Mucosa of rectum (tissue), 2 donors: ENCODE results near the gene XRCC5.
"Not testable (repeated sequence)": the region's sequence is repeated elsewhere in the genome, so short reads cannot be mapped to it uniquely, and the experiment has no call there.

Experiments used
- H3K27ac ChIP-seq, 2 donors: one replicate each; pipeline ENCODE4 v1.7.0; 2013; ENCODE audit warnings: inconsistent platforms in 2 of 2, low read depth in 2 of 2, low read length in 2 of 2
- H3K27me3 ChIP-seq, 2 donors: one replicate each; pipeline ENCODE4 v1.7.0; 2013; ENCODE audit warnings: low read length in 2 of 2; ENCODE audit not compliant: control insufficient read depth in 2 of 2, insufficient read depth in 2 of 2
- H3K36me3 ChIP-seq, 2 donors: one replicate each; pipeline ENCODE4 v1.7.0; 2013; ENCODE audit warnings: low read length in 2 of 2; ENCODE audit not compliant: control insufficient read depth in 2 of 2, insufficient read depth in 2 of 2
- H3K4me1 ChIP-seq, 2 donors: one replicate each; pipeline ENCODE4 v1.7.0; 2013; ENCODE audit warnings: low read length in 2 of 2, mild to moderate bottlenecking in 1 of 2; ENCODE audit not compliant: control insufficient read depth in 2 of 2, insufficient read depth in 2 of 2
- H3K4me3 ChIP-seq, 2 donors: one replicate each; pipeline ENCODE4 v1.7.0; 2013; ENCODE audit warnings: low read length in 2 of 2
- H3K9ac ChIP-seq, 2 donors: one replicate each; pipeline ENCODE4 v1.7.0; 2013; ENCODE audit warnings: low read length in 2 of 2, low read depth in 1 of 2, mild to moderate bottlenecking in 1 of 2
- H3K9me3 ChIP-seq, 2 donors: one replicate each; pipeline ENCODE4 v1.7.0; 2013; ENCODE audit warnings: low read length in 2 of 2; ENCODE audit not compliant: control insufficient read depth in 2 of 2
- donor health status: healthy.
- donor health status: Normal muscosa, but diverticular disease.

The XRCC5 gene

DNA sequence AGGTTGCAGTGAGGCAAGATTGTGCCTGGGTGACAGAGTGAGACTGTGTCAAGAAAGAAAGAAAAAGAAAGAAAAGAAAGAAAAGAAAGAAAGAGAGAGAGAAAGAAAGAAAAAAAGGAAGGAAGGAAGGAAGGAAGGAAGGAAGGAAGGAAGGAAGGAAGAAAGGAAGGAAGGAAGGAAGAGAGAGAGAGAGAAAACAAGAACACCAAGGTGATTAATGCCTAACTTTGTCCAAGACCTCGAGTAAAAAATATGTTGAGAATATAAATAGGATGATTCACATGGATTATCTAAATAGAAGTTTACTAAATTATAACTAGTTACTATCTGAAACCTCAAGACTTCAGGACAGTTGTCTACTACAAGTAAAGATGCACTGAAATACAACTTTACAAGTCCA lies 34.8 kb upstream of the XRCC5 start:
- H3K4me3 ChIP-seq = no peak overlapping the region
- H3K9ac ChIP-seq = no peak overlapping the region
- H3K36me3 ChIP-seq = peaks cover 0 to 3% of the 10 kb centered on the region in 2 donors
- no peaks in the 10 kb centered on the region for H3K27me3 ChIP-seq
- peaks cover 0 to 4% of the 10 kb centered on the region in 2 donors for H3K4me1 ChIP-seq
- no peak overlapping the region for H3K27ac ChIP-seq
- no peaks in the 10 kb centered on the region for H3K9me3 ChIP-seq

DNA sequence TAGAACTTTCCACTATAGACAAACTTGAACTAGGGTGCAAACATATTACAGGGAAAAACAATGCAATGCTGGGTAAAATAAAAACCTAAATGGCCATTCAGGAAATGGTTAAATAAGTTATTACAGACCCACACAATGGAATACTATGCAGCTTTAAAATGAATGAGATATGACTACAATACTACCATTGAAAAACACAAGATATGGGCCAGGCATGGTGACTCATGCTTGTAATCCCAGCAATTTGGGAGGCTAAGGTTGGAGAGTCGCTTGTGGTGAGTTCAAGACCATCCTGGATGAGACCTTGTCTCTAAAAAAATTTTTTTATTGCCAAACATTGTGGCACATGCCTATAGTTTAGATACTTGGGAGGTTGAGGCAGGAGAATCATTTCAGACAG lies 34.4 kb upstream of the XRCC5 start:
- H3K36me3 ChIP-seq = peaks cover 0 to 3% of the 10 kb centered on the region in 2 donors
- no peak overlapping the region for H3K9ac ChIP-seq
- no peak overlapping the region for H3K4me3 ChIP-seq
- H3K27me3 ChIP-seq = no peaks in the 10 kb centered on the region
- H3K4me1 ChIP-seq = peaks cover 0 to 4% of the 10 kb centered on the region in 2 donors
- no peak overlapping the region for H3K27ac ChIP-seq
- H3K9me3 ChIP-seq = no peaks in the 10 kb centered on the region

DNA sequence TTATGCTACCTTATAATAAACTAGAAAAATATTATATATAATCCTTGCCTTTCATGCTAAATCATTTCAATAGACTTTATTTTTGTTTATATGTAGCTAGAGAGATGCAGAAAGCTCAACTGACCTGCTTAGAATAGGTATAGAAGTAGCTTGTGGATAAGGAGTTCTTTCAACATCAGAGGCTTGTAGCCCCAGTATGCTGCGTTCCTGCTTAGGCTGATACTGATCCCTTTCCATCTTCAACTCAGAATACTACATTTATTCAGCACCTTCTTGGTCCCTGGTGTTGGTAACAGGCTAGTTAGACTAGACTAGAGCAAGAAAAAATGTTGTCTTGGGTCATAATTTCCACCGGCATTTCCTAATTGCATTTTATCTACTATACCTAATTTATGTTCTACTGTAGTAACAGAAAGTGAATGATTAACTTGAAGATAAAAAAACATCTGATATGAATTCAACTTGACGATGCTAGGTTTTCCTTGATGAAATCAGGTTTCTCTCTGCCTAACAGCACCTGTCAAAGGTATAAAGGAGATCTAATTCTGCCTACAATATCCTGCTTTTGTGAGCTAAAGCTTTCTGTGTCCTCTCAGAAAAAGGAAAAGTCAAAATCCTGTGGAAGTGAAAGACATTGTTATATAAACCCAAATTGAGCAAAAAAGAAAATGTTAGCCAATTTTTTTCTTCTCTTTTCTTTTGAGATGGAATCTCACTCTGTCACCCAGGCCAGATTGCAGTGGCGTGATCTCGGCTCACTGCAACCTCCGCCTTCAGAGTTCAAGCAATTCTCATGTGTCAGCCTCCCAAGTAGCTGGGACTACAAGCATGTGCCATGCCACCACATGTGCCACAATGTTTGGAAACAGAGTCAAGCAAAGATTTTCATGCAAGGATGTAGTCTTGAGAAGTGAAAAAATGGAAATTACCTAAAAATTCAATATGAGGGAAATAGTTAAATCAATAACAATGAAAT lies 33.4 kb upstream of the XRCC5 start:
- no peak overlapping the region for H3K9ac ChIP-seq
- no peaks in the 10 kb centered on the region for H3K27me3 ChIP-seq
- H3K4me3 ChIP-seq = no peak overlapping the region
- H3K9me3 ChIP-seq = no peaks in the 10 kb centered on the region
- peaks cover 0 to 3% of the 10 kb centered on the region in 2 donors for H3K36me3 ChIP-seq
- peak overlapping the region; percentile 4 to 10 for H3K27ac ChIP-seq
- peaks cover 0 to 6% of the 10 kb centered on the region in 2 donors for H3K4me1 ChIP-seq

DNA sequence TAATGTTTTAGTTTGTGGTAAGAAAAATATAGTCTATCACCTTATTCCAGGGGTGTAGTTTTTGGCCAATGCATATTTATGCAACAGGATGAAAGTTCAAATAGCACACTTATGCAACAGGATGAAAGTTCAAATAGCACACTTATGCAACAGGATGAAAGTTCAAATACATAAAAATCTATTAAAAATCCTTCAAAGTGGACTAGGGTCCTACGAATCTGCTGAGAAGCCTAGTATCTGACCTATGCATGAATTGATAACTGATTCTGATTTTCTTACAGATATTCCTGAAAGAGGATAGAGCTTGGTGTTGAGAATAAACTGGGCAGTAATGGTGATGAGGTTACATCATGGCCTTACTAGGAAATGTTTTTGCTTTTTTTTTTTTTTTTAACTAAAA lies 30.4 kb upstream of the XRCC5 start:
- Histone ChIP-seq H3K9ac (no peak overlapping the region), H3K9me3 (no peaks in the 10 kb centered on the region), H3K27ac (no peak overlapping the region), H3K4me3 (no peak overlapping the region), H3K36me3 (peaks cover 0 to 2% of the 10 kb centered on the region in 2 donors), H3K4me1 (peaks cover 11 to 15% of the 10 kb centered on the region in 2 donors), H3K27me3 (no peaks in the 10 kb centered on the region)

DNA sequence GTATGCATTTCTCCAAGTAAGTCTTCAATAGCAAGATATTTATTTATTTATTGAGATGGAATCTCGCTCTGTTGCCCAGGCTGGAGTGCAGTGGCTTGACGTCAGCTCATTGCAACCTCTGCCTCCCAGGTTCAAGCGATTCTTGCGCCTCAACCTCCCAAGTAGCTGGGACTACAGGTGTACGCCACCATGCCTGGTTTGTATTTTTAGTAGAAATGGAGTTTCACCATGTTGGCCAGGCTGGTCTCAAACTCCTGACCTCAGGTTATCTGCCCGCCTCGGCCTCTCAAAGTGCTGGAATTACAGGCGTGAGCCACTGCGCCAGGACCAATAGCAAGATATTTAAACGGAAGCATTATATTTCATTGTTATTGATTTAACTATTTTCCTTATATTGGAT lies 29.1 kb upstream of the XRCC5 start:
- H3K27me3 ChIP-seq, H3K9me3 ChIP-seq, H3K4me3 ChIP-seq, H3K9ac ChIP-seq, H3K36me3 ChIP-seq, H3K27ac ChIP-seq: not testable (repeated sequence)
- H3K4me1 ChIP-seq = peaks cover 11 to 15% of the 10 kb centered on the region in 2 donors

DNA sequence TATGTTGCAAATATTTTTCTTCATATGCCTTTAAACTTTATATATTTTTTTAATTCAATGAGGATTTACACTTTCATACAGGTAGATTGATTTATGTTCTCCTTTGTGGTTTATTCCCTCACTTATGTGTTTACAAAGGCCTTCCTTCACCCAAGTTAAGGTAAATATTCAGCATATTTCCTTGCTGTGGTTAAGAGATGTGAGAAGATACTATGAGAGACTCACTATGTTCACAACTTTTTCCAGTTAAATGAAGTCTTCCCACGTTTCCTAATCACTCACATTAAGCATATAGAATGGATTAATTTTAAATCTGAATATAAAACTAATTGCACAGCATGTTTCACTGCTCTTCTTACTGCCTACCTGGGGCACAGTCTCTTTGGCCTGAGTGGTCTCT lies 28.1 kb upstream of the XRCC5 start:
- Histone ChIP-seq H3K9ac (peak overlapping the region; percentile 77 to 87), H3K27me3 (no peaks in the 10 kb centered on the region), H3K27ac (peak overlapping the region; percentile 56 to 58), H3K9me3 (no peaks in the 10 kb centered on the region), H3K4me1 (peaks cover 11 to 12% of the 10 kb centered on the region in 2 donors), H3K36me3 (no peaks in the 10 kb centered on the region), H3K4me3 (peak overlapping the region; percentile 87 to 96)

DNA sequence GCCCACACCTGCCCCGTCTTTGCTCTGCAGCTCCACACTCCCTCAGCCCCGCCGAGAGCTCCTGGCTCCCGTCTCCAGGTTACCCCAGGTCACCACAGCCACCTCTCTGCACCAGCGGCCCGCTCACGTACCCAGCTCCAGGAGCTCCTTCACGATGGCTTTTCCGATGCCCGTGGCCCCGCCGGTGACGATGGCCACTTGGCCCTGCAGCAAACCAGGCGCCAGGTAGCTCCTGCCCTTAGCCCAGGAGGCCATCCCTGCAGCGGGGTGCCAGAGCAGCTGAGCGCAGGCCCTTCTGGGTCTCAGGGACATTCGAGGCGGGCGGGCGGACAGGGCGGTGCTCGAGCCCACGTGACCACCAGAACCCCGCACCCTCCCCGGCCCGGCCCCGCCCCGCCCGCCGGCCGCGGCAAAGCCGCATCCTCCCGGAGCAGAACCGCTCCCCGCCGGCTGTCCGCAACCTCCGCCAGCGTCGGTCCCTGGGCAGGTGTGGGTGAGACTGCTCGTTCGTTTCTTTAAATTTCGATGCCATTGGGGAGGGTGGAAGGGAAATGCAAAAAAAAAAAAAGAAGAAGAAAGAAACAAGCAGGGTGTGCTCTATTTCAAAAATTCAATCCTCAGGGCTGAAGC lies 27.5 kb upstream of the XRCC5 start, which contains the start of the genes PECR and TMEM169:
Gene PECR, minus strand, starts transcription at position 323 of the 630 bp plus-strand sequence. Its CDS starts 68 bp downstream, at position 255.
Gene TMEM169, plus strand, starts transcription at position 433 of the 630 bp plus-strand sequence. CDS start 14,045 bp downstream, outside the sequence.
- H3K9ac ChIP-seq = peak within 1 kb of the TSS; percentile 77 to 87
- H3K27me3 ChIP-seq = no peaks in the 10 kb centered on the region
- peaks cover 11% of the 10 kb centered on the region in 2 donors for H3K4me1 ChIP-seq
- no peaks in the 10 kb centered on the region for H3K36me3 ChIP-seq
- H3K9me3 ChIP-seq = no peaks in the 10 kb centered on the region
- peak within 1 kb of the TSS; percentile 87 to 96 for H3K4me3 ChIP-seq
- H3K27ac ChIP-seq = peak within 1 kb of the TSS; percentile 56 to 58

DNA sequence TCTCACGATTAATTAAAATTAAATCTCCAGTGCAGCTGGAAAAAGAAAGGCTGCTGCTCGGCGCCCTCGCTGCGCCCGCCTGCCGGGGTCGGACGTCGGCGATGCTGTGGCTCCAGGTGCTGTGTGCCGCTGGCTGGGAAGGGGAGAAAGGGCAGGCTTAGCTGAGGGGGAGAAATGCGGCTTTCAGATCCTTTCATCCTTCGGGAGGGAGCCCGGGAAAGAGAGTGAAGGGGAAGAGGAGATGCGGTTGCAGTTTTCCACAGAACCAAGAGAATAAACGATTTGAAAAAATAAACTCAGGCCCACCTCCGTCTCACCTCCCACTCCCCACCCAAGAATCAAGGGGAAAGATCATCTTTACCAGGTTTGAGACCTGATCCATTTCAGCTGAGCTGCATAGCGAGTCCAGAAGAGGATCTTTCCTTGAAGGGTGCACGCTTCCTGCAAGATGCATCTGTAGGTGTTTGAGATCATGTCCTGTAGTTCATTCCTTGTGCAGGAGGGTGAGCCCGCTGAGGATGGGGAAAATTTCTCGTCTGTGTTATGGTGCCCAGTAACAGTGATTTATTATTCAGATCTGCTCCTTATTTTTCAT lies 26.9 kb upstream of the XRCC5 start:
- peaks cover 11% of the 10 kb centered on the region in 2 donors for H3K4me1 ChIP-seq
- H3K27me3 ChIP-seq = no peaks in the 10 kb centered on the region
- H3K36me3 ChIP-seq = no peaks in the 10 kb centered on the region
- peak overlapping the region; percentile 87 to 96 for H3K4me3 ChIP-seq
- peak overlapping the region; percentile 59 to 68 for H3K9ac ChIP-seq
- H3K27ac ChIP-seq = no peak overlapping the region
- H3K9me3 ChIP-seq = no peaks in the 10 kb centered on the region

DNA sequence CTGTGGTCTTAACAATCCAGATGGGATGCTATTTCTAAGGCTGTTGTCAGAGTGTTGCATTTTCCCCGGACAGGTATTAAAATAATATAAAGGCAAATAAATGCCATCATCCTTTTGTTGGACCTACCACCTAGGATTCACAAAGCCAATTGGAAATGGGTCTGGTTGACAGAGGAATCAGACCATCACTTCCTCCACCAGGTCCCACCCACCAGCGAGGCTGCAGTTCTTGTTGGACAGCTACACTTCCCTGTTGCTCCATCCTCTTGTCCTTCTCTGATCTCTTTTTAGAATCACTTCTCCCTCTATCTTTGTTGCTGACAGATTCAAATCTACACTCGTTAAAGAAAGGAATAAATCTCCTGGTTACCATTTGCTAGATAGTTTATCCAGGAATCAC lies 26.3 kb upstream of the XRCC5 start:
- Histone ChIP-seq H3K9me3 (no peaks in the 10 kb centered on the region), H3K4me1 (peaks cover 11% of the 10 kb centered on the region in 2 donors), H3K9ac (no peak overlapping the region), H3K27me3 (no peaks in the 10 kb centered on the region), H3K27ac (no peak overlapping the region), H3K4me3 (peak overlapping the region in 1 of 2 donors; percentile 87), H3K36me3 (no peaks in the 10 kb centered on the region)
